Stimulated activated CD4-positive, alpha-beta T cell treated with anti-CD3 and anti-CD28 coated beads, Interleukin-4, amount 100 ng/mL, for 48 hours (primary cell): ENCODE data around the gene ICAM2.
"Not testable (repeated sequence)": the region's sequence is repeated elsewhere in the genome, so short reads cannot be mapped to it uniquely, and the experiment has no call there.

Source experiments
- DNase-seq, 2 donors: peaks; one replicate each; pipeline ENCODE4 v3.0.0-alpha.2; 2020; ENCODE audit warnings: low read depth in 2 of 2

ICAM2 gene

GRCh38 chr17:64009571-64010402 lies 10.6 kb downstream of the ICAM2 start:
- DNase-seq, result no peak

GRCh38 chr17:64008830-64009229 lies 11.6 kb downstream of the ICAM2 start:
- no peak for DNase-seq

- no peak for DNase-seq
Observed at GRCh38 chr17:64008346-64008745, 12.1 kb downstream of the ICAM2 start.

- DNase-seq, result no peak
Observed at GRCh38 chr17:64007838-64008282, 12.6 kb downstream of the ICAM2 start.

- DNase-seq, result not testable (repeated sequence)
Observed at GRCh38 chr17:64007089-64007837, 13.2 kb downstream of the ICAM2 start.

- DNase-seq, result no peak
Observed at GRCh38 chr17:64006361-64007088, 13.9 kb downstream of the ICAM2 start.

- DNase-seq, result no peak
Observed at GRCh38 chr17:64005734-64006167, 14.7 kb downstream of the ICAM2 start.

GRCh38 chr17:64004903-64005733 lies 15.3 kb downstream of the ICAM2 start:
- DNase-seq, result no peak

- no peak for DNase-seq
Observed at GRCh38 chr17:64004218-64004770, 16.1 kb downstream of the ICAM2 start.

GRCh38 chr17:64003526-64004121 lies 16.8 kb downstream of the ICAM2 start:
- no peak for DNase-seq

GRCh38 chr17:64002658-64003525 lies 17.5 kb downstream of the ICAM2 start:
- DNase-seq, result no peak

GRCh38 chr17:64001763-64002529 lies 18.5 kb downstream of the ICAM2 start:
- no peak for DNase-seq

- DNase-seq, result no peak
Observed at GRCh38 chr17:64001091-64001579, 19.3 kb downstream of the ICAM2 start.

- no peak for DNase-seq
Observed at GRCh38 chr17:63999680-64000531, 20.5 kb downstream of the ICAM2 start.

- no peak for DNase-seq
Observed at GRCh38 chr17:63998721-63999679, 21.4 kb downstream of the ICAM2 start.

- peak; percentile 60 to 63 for DNase-seq
Observed at GRCh38 chr17:63998050-63998720, 22.2 kb downstream of the ICAM2 start, which contains the start of gene PRR29. TSS of gene PRR29 (plus strand) at chr17:63998351. CDS start at chr17:63998365, 14 bp downstream.
